Measurements from ENCODE around the gene DCUN1D2.

DCUN1D2 gene

DNA sequence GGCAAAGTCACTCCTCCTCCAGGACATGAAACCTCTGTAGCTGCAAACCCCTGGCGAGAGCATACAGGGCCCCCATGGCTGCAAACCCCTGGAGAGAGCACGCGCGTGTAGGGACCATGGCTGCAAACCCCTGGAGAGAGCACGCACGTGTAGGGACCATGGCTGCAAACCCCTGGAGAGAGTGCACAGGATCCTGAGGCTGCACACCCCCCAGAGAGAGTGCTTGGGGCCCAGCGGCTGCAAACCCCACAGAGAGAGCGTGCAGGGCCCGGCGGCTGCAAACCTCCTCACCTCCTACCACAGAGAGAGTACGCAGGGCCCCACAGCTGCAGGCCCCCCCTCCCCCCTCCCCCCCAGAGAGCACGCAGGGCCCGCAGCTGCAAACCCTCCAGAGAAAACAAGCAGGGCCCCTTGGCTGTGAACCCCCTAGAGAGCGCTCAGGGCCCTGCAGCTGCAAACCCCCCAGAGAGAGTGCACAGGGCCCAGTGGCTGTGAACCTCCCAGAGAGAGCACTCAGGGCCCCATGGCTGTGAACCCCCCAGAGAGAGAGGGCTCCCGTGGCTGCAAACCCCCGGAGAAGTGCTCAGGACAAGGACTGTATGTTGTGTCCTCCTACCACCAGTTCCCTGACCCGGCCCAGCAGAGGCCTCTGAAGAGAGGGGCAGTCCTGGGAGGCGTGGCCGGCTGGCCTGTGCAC lies 44.6 kb downstream of the DCUN1D2 start:
- H3K9me3 ChIP-seq = no peaks in the 10 kb centered on the region
- no peak overlapping the region for H3K4me3 ChIP-seq (ENCODE audit: low read depth in 1 of 2, low read length in 1 of 2)
- H3K36me3 ChIP-seq = no peaks in the 10 kb centered on the region
- TF ChIP-seq, protein P1, sequence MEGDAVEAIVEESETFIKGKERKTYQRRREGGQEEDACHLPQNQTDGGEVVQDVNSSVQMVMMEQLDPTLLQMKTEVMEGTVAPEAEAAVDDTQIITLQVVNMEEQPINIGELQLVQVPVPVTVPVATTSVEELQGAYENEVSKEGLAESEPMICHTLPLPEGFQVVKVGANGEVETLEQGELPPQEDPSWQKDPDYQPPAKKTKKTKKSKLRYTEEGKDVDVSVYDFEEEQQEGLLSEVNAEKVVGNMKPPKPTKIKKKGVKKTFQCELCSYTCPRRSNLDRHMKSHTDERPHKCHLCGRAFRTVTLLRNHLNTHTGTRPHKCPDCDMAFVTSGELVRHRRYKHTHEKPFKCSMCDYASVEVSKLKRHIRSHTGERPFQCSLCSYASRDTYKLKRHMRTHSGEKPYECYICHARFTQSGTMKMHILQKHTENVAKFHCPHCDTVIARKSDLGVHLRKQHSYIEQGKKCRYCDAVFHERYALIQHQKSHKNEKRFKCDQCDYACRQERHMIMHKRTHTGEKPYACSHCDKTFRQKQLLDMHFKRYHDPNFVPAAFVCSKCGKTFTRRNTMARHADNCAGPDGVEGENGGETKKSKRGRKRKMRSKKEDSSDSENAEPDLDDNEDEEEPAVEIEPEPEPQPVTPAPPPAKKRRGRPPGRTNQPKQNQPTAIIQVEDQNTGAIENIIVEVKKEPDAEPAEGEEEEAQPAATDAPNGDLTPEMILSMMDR (IDR thresholded peaks at IDR 0.05) = no peak
- no peaks in the 10 kb centered on the region for H3K27me3 ChIP-seq
- no peaks in the 10 kb centered on the region for H3K4me1 ChIP-seq (ENCODE audit: control insufficient read depth in 1 of 2, insufficient read depth in 1 of 2, low read depth in 1 of 2, low read length in 1 of 2)
- H3K27ac ChIP-seq = no peak overlapping the region

DNA sequence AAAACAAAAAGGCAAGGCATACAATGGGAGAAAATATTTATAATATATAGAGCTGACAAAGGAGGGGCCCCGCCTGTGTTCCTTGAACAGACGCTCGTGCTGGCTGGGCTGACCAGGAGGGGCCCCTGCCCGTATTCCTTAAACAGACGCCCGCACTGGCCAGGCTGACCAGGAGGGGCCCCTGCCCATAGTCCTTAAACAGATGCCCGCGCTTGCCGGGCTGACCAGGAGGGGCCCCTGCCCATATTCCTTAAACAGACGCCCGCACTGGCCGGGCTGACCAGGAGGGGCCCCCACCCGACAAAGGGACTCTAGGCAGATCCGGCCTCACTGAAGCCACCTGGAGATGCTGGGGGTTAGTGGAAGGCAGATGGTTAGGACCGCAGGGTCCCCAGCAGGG lies 46.5 kb downstream of the DCUN1D2 start:
- Histone ChIP-seq H3K4me3 (ENCODE audit: low read depth in 1 of 2, low read length in 1 of 2) (no peak overlapping the region), H3K27me3 (no peaks in the 10 kb centered on the region), H3K36me3 (no peaks in the 10 kb centered on the region), H3K4me1 (ENCODE audit: control insufficient read depth in 1 of 2, insufficient read depth in 1 of 2, low read depth in 1 of 2, low read length in 1 of 2) (no peaks in the 10 kb centered on the region), H3K27ac (no peak overlapping the region), H3K9me3 (no peaks in the 10 kb centered on the region)
- TF ChIP-seq, protein P1 (IDR thresholded peaks at IDR 0.05) = no peak

DNA sequence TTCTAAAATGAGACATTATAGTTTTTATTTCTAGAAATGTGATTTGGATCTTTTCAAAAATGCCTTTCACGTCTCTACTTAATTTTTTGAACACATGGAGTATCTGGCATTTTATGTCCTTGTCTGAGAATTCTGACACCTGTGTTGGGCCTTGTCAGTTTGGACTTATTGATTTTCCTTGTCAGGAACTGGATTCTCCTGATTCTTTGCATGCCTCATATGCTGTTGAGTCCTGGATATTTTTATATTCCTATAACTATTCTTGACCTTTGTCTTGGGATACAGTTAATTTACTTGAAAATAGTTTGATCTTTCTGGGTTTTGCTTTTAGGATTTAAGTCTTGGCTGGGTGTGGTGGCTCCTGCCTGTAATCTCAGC lies 47.5 kb downstream of the DCUN1D2 start:
- H3K4me3 ChIP-seq (ENCODE audit: low read depth in 1 of 2, low read length in 1 of 2) = no peak overlapping the region
- H3K27me3 ChIP-seq = no peaks in the 10 kb centered on the region
- no peak overlapping the region for H3K27ac ChIP-seq
- H3K36me3 ChIP-seq = no peaks in the 10 kb centered on the region
- no peaks in the 10 kb centered on the region for H3K9me3 ChIP-seq
- TF ChIP-seq, protein P1 (IDR thresholded peaks at IDR 0.05) = no peak
- no peaks in the 10 kb centered on the region for H3K4me1 ChIP-seq (ENCODE audit: control insufficient read depth in 1 of 2, insufficient read depth in 1 of 2, low read depth in 1 of 2, low read length in 1 of 2)

DNA sequence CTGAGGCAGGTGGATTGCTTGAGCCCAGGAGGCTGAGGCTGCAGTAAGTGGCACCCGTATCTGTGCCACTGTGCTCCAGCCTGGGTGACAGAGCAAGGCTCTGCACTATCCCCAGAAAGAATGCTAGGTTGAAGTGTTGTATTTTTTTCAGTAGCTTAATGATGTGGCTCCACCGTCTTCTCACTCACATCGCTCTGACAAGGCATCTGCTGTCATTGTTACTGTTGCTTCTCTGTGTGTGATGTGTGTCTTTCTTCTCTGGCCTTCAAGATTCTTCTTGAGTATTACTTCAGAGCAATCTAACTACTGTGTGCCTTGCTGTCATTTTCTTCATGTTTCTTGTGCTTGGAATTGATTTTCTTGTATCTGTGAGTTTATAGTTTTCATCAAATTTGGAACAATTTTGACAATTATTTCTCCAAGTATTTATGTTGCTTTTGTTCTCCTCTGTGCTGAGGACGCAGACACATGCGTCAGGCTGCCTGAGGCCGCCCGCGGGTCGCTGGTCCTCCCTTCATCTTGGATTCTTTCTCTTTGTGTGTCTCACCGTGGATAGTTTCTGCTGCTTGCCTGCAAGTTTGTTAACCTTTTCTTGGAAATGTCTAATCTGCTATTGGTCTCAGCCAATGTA lies 48.0 kb downstream of the DCUN1D2 start:
- Histone ChIP-seq H3K27me3 (no peaks in the 10 kb centered on the region), H3K36me3 (no peaks in the 10 kb centered on the region), H3K4me3 (ENCODE audit: low read depth in 1 of 2, low read length in 1 of 2) (no peak overlapping the region), H3K27ac (no peak overlapping the region), H3K9me3 (no peaks in the 10 kb centered on the region), H3K4me1 (ENCODE audit: control insufficient read depth in 1 of 2, insufficient read depth in 1 of 2, low read depth in 1 of 2, low read length in 1 of 2) (no peaks in the 10 kb centered on the region)
- TF ChIP-seq, protein P1 (IDR thresholded peaks at IDR 0.05) = no peak

DNA sequence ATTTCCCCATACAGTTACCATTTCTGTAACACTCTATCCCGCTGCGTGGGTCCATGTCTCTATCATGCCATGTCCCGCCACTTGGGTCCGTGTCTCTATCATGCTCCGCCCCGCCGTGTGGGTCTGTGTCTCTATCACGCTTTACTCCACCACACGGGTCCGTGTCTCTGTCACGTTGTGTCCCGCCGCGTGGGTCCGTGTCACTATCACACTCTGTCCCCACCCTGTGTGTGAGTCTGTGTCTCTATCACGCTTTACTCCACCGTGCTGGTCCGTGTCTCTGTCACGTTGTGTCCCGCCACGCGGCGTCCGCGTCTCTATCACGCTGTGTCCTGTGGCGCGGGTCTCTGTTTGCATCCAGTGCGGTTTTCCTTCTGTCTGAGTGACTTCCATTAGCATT lies 48.9 kb downstream of the DCUN1D2 start:
- no peaks in the 10 kb centered on the region for H3K27me3 ChIP-seq
- TF ChIP-seq, protein P1 (IDR thresholded peaks at IDR 0.05) = no peak
- no peak overlapping the region for H3K4me3 ChIP-seq (ENCODE audit: low read depth in 1 of 2, low read length in 1 of 2)
- no peaks in the 10 kb centered on the region for H3K36me3 ChIP-seq
- no peaks in the 10 kb centered on the region for H3K9me3 ChIP-seq
- no peak overlapping the region for H3K27ac ChIP-seq
- no peaks in the 10 kb centered on the region for H3K4me1 ChIP-seq (ENCODE audit: control insufficient read depth in 1 of 2, insufficient read depth in 1 of 2, low read depth in 1 of 2, low read length in 1 of 2)
